Thyroid gland (tissue), 4 donors: ENCODE data around the gene TMEFF2. TPM values are rescaled to one million over a fixed set of nuclear protein-coding genes. Genes with fewer than 3 reads are reported as not detected.

Experiments used
- DNase-seq, 2 donors: peaks; one replicate each; pipeline ENCODE4 v3.0.0-alpha.2; 2019
- H3K27ac ChIP-seq, 3 donors: fragments of 200-600 bp; sonication (generic); 1 replicate in 2 of 3; 2 replicates in 1 of 3; pipeline ENCODE4 v1.5.1; 2016 to 2019; ENCODE audit warnings: mild to moderate bottlenecking in 1 of 3, moderate library complexity in 1 of 3
- H3K27me3 ChIP-seq: fragments of 200-600 bp; sonication (generic); one replicate; pipeline ENCODE4 v1.5.1; 2019
- H3K36me3 ChIP-seq, 2 donors: fragments of 200-600 bp; sonication (generic); one replicate each; pipeline ENCODE4 v1.5.1; 2016 to 2019
- H3K4me1 ChIP-seq, 2 donors: fragments of 200-600 bp; sonication (generic); one replicate each; pipeline ENCODE4 v1.5.1; 2017 to 2019
- H3K4me3 ChIP-seq, 3 donors: fragments of 200-600 bp; sonication (generic); replicated peaks in 1 of 3; 1 replicate in 2 of 3; 2 replicates in 1 of 3; pipeline ENCODE4 v1.5.1; 2016; ENCODE audit warnings: mild to moderate bottlenecking in 1 of 3
- H3K9me3 ChIP-seq: fragments of 200-600 bp; sonication (generic); one replicate; pipeline ENCODE4 v1.5.1; 2017
- CTCF ChIP-seq, 6 experiments: fragments of 200-600 bp in 3 of 6; fragments of 450-650 bp in 3 of 6; sonication (generic) in 3 of 6; IDR thresholded peaks; one replicate each; pipeline ENCODE4 v1.5.1; 2016 to 2019; ENCODE audit warnings: antibody characterized with exemption in 6 of 6, mild to moderate bottlenecking in 2 of 6, inconsistent platforms in 1 of 6, moderate library complexity in 1 of 6
- POLR2A ChIP-seq, 2 donors: fragments of 450-650 bp; IDR thresholded peaks; one replicate each; pipeline ENCODE4 v1.6.1; 2017; ENCODE audit warnings: antibody characterized with exemption in 2 of 2, mild to moderate bottlenecking in 2 of 2, moderate library complexity in 1 of 2
- WGBS, 2 donors: methylation state at CpG; one replicate each; pipeline ENCODE4 v1.1.5; 2017; 5-methylcytosine and 5-hydroxymethylcytosine counted together
- intact Hi-C: fragments of 100-400 bp; cut with DNase I; formaldehyde crosslinking; loops from one replicate; pipeline ENCODE4 v1.15.1; 2023
- total RNA-seq, 4 donors: library from RNA; depleted of rRNA; stranded (reverse); fragments of >200 nt; gene quantifications; one replicate each; pipeline ENCODE4 v1.2.3, GENCODE V29; 2016

The TMEFF2 gene
- total RNA-seq, 4 donors from 2014 or later, result 0.11 TPM; not detected in 3

- H3K27ac ChIP-seq, result no peak overlapping the region
- no peak for TF ChIP-seq POLR2A (IDR thresholded peaks at IDR 0.05)
- no peak for TF ChIP-seq CTCF (IDR thresholded peaks at IDR 0.05)
- intact Hi-C loops, result no loop called here
- H3K4me1 ChIP-seq, result peaks cover 24 to 31% of the 10 kb centered on the region in 2 donors
- no peaks in the 10 kb centered on the region for H3K9me3 ChIP-seq
- H3K4me3 ChIP-seq, result no peak overlapping the region
- WGBS, 2 donors, result 19 to 32% methylated on average over 2 of the region's 2 CpGs
- no peaks in the 10 kb centered on the region for H3K27me3 ChIP-seq
- peak in 1 of 2 donors; percentile 9 for DNase-seq
- H3K36me3 ChIP-seq, result no peaks in the 10 kb centered on the region
Observed at GRCh38 chr2:191946471-191947182, 248.1 kb downstream of the TMEFF2 start.

- Histone ChIP-seq H3K4me3 (no peak overlapping the region), H3K27ac (no peak overlapping the region), H3K4me1 (peaks cover 16 to 26% of the 10 kb centered on the region in 2 donors), H3K27me3 (no peaks in the 10 kb centered on the region), H3K36me3 (no peaks in the 10 kb centered on the region), H3K9me3 (no peaks in the 10 kb centered on the region)
- intact Hi-C loops, result no loop called here
- no peak for TF ChIP-seq POLR2A (IDR thresholded peaks at IDR 0.05)
- no peak for TF ChIP-seq CTCF (IDR thresholded peaks at IDR 0.05)
- DNase-seq, result no peak
- 91 to 93% methylated on average over 1 of the region's 1 CpG for WGBS, 2 donors
Observed at GRCh38 chr2:191945623-191946022, 249.1 kb downstream of the TMEFF2 start.

- H3K27me3 ChIP-seq, result no peaks in the 10 kb centered on the region
- no peak overlapping the region for H3K4me3 ChIP-seq
- WGBS, 2 donors, result 71 to 76% methylated on average over 2 of the region's 2 CpGs
- TF ChIP-seq POLR2A (IDR thresholded peaks at IDR 0.05) (no peak), CTCF (IDR thresholded peaks at IDR 0.05) (no peak)
- H3K36me3 ChIP-seq, result no peaks in the 10 kb centered on the region
- peak in 1 of 2 donors; percentile 14 for DNase-seq
- intact Hi-C loops, result no loop called here
- no peaks in the 10 kb centered on the region for H3K9me3 ChIP-seq
- H3K4me1 ChIP-seq, result peaks cover 9 to 19% of the 10 kb centered on the region in 2 donors
- H3K27ac ChIP-seq, result no peak overlapping the region
Observed at GRCh38 chr2:191942739-191943103, 252.0 kb downstream of the TMEFF2 start.

GRCh38 chr2:191942090-191942738 is 252.5 kb downstream of the TMEFF2 start:
- no peak for DNase-seq
- 89 to 91% methylated on average over 3 of the region's 3 CpGs for WGBS, 2 donors

More at GRCh38 chr2:191942090-191942738, 252.5 kb downstream of the TMEFF2 start:
- H3K9me3 ChIP-seq, result no peaks in the 10 kb centered on the region
- intact Hi-C loops, result no loop called here
- H3K27me3 ChIP-seq, result no peaks in the 10 kb centered on the region
- no peak for TF ChIP-seq POLR2A (IDR thresholded peaks at IDR 0.05)
- no peak for TF ChIP-seq CTCF (IDR thresholded peaks at IDR 0.05)
- H3K27ac ChIP-seq, result no peak overlapping the region
- no peak overlapping the region for H3K4me3 ChIP-seq
- no peaks in the 10 kb centered on the region for H3K36me3 ChIP-seq
- peaks cover 9 to 19% of the 10 kb centered on the region in 2 donors for H3K4me1 ChIP-seq
